ENCODE results near the gene AGXT. TPM values are rescaled to one million over a fixed set of nuclear protein-coding genes. Genes with fewer than 3 reads are reported as not detected.

Gene AGXT
- total RNA-seq, 4 donors from 2014 or later: not detected

GRCh38 chr2:240884745-240885144, 16.1 kb downstream of the AGXT start:
- Histone ChIP-seq H3K27ac (no peak overlapping the region), H3K36me3 (peaks cover 0 to 46% (median 4%) of the 10 kb centered on the region in 3 donors), H3K9me3 (no peaks in the 10 kb centered on the region), H3K4me1 (peaks cover 0 to 8% (median under 1%) of the 10 kb centered on the region in 3 donors), H3K27me3 (no peaks in the 10 kb centered on the region), H3K4me3 (no peak overlapping the region)
- intact Hi-C loops (cut with DNase I): no loop called here
- 72 to 88% methylated on average over 3 of the region's 3 CpGs for WGBS, 2 donors
- TF ChIP-seq CTCF (IDR thresholded peaks at IDR 0.05) (no peak), POLR2A (IDR thresholded peaks at IDR 0.05) (no peak)
- DNase-seq: no peak

- H3K36me3 ChIP-seq: peaks cover 0 to 54% (median 4%) of the 10 kb centered on the region in 3 donors
- intact Hi-C loops (cut with DNase I): no loop called here
- TF ChIP-seq CTCF (IDR thresholded peaks at IDR 0.05): no peak
- no peak for TF ChIP-seq POLR2A (IDR thresholded peaks at IDR 0.05)
- H3K9me3 ChIP-seq: no peaks in the 10 kb centered on the region
- H3K27ac ChIP-seq: no peak overlapping the region
- H3K27me3 ChIP-seq: no peaks in the 10 kb centered on the region
- WGBS, 2 donors: no CpG with 5 or more reads among the region's 1 CpG
- H3K4me1 ChIP-seq: peaks cover 0 to 14% (median 3%) of the 10 kb centered on the region in 3 donors
- DNase-seq: no peak
- H3K4me3 ChIP-seq: no peak overlapping the region
Measured at GRCh38 chr2:240885566-240885965, 16.9 kb downstream of the AGXT start.

- Histone ChIP-seq H3K4me1 (peaks cover 0 to 19% (median 3%) of the 10 kb centered on the region in 3 donors), H3K27ac (no peak overlapping the region), H3K4me3 (no peak overlapping the region), H3K27me3 (no peaks in the 10 kb centered on the region), H3K36me3 (peaks cover 0 to 60% (median 4%) of the 10 kb centered on the region in 3 donors), H3K9me3 (no peaks in the 10 kb centered on the region)
- WGBS, 2 donors: 77% methylated on average over 5 of the region's 5 CpGs
- intact Hi-C loops (cut with DNase I): no loop called here
- no peak for DNase-seq
- TF ChIP-seq CTCF (IDR thresholded peaks at IDR 0.05) (no peak), POLR2A (IDR thresholded peaks at IDR 0.05) (no peak)
Measured at GRCh38 chr2:240886023-240886565, 17.5 kb downstream of the AGXT start.

GRCh38 chr2:240886678-240887609, 18.3 kb downstream of the AGXT start:
- intact Hi-C loops (cut with DNase I): no loop called here
- WGBS, 2 donors: 50 to 69% methylated on average over 2 to 4 of the region's 18 CpGs
- TF ChIP-seq CTCF (IDR thresholded peaks at IDR 0.05) (no peak), POLR2A (IDR thresholded peaks at IDR 0.05) (no peak)
- no peak overlapping the region for H3K27ac ChIP-seq
- H3K4me1 ChIP-seq: peaks cover 0 to 27% (median 3%) of the 10 kb centered on the region in 3 donors
- H3K27me3 ChIP-seq: no peaks in the 10 kb centered on the region
- no peak overlapping the region for H3K4me3 ChIP-seq
- H3K9me3 ChIP-seq: no peaks in the 10 kb centered on the region
- DNase-seq: no peak
- peaks cover 0 to 64% (median 4%) of the 10 kb centered on the region in 3 donors for H3K36me3 ChIP-seq

- H3K4me3 ChIP-seq: no peak overlapping the region
- TF ChIP-seq CTCF (IDR thresholded peaks at IDR 0.05) (no peak), POLR2A (IDR thresholded peaks at IDR 0.05) (no peak)
- WGBS, 2 donors: 72 to 77% methylated on average over 2 to 4 of the region's 4 CpGs
- H3K4me1 ChIP-seq: peaks cover 0 to 34% (median 7%) of the 10 kb centered on the region in 3 donors
- H3K27ac ChIP-seq: no peak overlapping the region
- H3K36me3 ChIP-seq: peaks cover 0 to 64% (median 4%) of the 10 kb centered on the region in 3 donors
- DNase-seq: no peak
- H3K27me3 ChIP-seq: no peaks in the 10 kb centered on the region
- no peaks in the 10 kb centered on the region for H3K9me3 ChIP-seq
- intact Hi-C loops (cut with DNase I): no loop called here
Measured at GRCh38 chr2:240887631-240888030, 19.0 kb downstream of the AGXT start.

Measured in esophagus squamous epithelium (tissue), 5 donors.